Putamen (tissue), 1 donor: ENCODE results near the gene OGFOD2.
"Not testable (repeated sequence)": the region's sequence is repeated elsewhere in the genome, so short reads cannot be mapped to it uniquely, and the experiment has no call there.

Experiments
- DNase-seq: peaks from one replicate; pipeline ENCODE4 v3.0.0-alpha.2; 2016; ENCODE audit warnings: low spot score

OGFOD2 gene

GRCh38 chr12:122974892-122975789, at the start of gene OGFOD2:
TSS of gene OGFOD2 (plus strand) at chr12:122975244. CDS start at chr12:122975252, 8 bp downstream.
- DNase-seq, result peak; percentile 89

GRCh38 chr12:122927756-122928403, 47.2 kb upstream of the OGFOD2 start:
- DNase-seq, result no peak

GRCh38 chr12:122928404-122929147, 46.5 kb upstream of the OGFOD2 start:
- no peak for DNase-seq

DNA sequence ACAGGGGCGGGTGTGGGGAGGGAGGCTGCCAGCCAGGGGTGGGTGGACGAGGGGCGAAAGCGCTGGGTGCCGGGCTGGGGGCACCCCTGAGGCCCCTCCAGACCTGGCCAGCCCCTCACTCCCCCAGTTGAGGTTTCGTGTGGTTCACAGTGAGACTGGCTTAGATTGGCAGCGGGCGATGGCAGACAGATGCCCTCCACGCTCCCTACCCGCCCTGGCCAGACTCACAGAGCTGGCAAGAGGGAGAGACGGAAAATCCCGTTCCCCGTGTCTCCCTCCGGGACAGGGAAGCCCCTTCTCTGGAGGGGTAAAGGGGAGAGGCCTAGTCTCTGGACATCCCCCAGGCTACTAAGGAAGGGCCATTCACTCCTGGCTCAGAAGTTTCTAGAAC, 45.9 kb upstream of the OGFOD2 start:
- no peak for DNase-seq

GRCh38 chr12:122929812-122930211, 45.2 kb upstream of the OGFOD2 start:
- DNase-seq, result no peak

DNA sequence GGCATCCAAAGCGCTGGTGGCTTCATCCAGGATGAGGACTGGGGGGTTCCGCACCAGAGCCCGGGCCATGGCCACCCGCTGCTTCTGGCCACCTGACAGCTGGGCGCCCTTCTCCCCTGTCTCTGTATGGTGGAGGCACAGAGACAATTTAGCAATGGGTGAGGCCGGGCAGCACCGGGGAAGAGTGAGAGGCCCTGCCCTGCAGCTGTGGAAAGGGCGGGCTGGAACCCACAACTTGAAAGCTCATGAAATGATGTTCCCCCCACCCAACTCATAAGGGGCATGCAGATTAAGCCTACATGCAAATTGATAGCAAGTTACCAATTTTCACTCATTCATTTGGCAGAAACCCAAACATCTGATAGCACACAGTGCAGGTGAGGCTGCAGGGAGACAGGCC, 42.8 kb upstream of the OGFOD2 start:
- no peak for DNase-seq

DNA sequence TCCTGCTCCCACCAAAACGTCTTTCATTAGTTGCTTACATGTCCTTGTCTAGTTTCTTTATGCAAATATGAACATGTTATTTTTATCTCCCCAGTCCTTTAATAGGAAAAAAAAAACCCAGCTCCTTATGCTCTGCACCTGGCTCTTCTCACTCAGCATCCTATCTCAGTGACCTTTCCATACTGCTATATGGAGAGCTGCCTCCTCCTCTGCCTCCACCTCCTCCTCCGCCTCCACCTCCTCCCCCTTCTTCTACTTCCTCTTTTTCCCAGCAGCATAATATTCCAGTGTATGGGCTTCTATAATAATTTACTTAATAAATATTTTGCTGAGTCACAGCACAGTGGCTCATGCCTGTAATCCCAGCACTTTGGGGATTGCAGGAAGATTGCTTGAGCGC, 40.3 kb upstream of the OGFOD2 start:
- no peak for DNase-seq

DNA sequence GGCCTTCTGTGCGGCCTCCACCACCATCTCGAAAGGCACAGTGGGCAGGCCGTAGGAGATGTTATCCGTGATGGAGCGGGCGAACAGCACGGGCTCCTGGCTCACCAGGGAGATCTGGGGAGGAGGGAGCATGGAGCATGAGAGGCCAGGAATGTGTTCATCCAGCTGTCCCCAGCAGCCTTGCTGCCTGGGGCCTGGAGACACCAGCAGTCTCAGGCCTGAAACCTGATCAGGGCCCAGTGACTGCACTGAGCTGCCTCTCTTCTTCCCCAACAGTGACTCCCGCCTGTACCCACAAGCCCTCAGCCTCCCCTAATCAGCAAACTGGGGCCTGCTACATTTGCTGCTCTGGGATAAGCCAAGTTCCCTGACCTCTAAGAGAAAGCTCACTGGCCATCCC, 39.7 kb upstream of the OGFOD2 start:
- no peak for DNase-seq

DNA sequence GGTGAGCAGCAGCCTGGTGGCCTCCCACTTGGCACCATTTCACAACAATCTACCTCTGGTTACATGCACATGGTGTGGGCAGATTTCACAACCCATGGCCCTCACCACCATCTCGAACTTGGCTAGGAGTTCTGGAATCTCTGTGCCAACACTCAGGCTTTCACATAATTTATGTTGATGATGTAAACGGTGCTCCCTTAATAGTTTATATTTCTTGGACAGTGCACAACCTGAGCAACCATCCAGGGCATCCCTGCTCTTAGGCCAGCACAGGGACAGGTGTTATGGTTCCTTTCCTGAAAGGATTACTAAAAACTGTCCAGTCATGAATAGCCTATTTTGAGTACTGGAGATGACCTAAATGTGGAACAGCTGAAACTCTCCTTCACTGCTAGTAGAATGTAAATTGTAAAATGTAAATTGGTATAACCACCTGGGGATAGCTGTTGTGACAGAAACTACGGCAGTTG, 37.4 kb upstream of the OGFOD2 start:
- DNase-seq, result no peak

DNA sequence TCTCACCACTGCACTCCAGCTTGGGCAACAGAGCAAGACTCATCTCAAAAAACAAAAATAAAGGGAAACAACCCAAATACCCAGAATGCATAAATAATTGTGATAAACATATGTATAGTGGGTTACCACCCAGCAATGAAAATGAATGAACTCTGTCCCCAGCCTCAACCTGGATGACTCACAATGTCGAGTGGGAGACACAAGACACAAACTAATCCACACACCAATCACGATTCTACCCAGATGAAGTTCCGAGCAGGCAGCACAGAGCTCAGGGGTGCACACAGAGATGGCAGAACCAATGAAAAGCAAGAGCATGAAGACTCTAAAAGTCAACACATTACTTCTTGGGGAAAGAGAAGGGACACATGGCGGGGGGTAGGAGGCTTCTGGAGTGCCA, 35.9 kb upstream of the OGFOD2 start:
- DNase-seq, result no peak

GRCh38 chr12:122941351-122941750, 33.7 kb upstream of the OGFOD2 start:
- DNase-seq, result not testable (repeated sequence)

DNA sequence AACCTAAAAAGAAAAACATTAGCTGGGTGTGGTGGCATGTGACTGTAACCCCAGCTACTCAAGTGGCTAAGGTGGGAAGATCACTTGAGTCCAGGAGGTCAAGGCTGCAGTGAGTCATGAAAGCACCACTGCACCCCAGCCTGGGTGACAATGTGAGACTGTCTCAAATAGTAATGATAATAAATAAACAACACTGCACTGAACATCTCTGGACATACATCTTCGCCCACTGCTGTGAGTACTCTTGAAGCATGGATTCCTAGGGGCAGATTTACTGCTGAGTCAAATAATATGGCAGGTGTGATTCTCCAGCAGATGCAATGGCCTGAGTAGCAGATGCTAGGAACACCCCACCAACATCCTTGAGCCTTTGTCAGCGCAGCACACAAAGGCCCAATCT, 32.4 kb upstream of the OGFOD2 start:
- DNase-seq, result no peak

GRCh38 chr12:122943196-122943595, 31.8 kb upstream of the OGFOD2 start:
- DNase-seq, result no peak

DNA sequence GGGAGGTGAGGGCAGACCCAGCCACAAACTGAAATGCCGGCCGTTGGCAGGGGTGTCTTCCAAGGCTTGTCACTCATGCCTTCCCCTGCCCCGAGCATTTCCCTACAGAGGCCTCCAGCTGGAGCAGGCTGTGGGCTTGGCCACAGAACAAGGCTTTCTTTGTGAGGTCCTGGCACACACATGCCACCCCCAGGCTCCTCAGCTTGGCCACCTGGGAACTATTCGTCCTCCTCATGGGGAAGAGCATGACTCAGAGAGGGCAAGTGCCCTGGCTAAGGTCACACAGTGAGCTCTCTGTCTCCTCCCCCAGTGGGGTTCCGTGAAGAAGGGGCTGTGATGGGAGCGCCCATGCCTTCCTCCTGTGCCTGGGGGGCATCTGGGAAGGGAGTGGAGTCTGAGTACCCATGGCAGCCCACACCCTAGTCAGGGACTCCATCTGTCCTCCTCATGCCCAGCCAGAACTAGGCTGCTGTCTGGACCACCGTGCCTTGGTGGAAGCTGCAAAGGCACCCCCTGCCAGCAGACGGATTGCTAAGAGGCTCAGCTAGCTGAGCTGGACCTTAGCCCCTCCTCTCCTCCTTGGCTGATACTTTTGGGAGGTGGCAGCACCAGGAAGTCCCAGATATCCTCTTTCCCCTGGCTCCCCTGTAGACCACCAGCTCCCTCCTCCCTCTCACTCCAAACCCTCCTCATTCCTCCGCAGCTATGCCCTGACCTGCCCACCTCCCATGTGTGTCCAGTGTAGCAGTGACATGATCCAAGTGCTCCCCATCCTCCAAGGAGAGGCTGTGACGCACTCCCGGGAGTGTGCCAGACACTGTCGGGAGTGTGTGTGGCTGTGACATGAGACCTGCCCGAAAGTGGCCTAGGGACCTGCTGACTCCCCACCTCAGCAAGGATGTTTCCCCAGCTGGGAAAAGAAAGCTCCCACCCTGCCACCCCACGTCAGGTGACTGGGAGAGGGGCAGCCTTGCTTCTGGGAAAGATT, 30.1 kb upstream of the OGFOD2 start:
- DNase-seq, result peak; percentile 83

GRCh38 chr12:122946690-122947341, 28.2 kb upstream of the OGFOD2 start:
- DNase-seq, result no peak

- DNase-seq, result no peak
These were observed 27.7 kb upstream of the OGFOD2 start for GRCh38 chr12:122947352-122947792.

DNA sequence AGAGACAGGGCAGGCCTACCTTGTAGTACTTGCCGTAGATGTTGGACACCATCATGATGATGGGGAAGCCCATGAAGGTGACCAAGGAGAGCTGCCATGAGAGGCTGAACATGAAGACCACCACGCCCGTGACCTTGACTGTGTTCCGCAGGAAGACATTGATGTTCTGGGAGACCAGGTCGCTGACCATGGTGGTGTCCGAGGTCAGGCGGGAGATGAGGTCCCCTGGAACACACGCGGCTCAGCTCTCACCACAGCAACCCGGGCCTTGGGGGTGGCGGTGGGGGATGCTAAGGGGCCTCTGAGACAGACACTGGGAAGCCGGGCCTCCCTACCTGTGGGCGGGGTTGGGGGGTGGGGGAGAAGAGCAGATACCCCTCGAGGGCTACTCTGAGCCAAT, 26.4 kb upstream of the OGFOD2 start:
- no peak for DNase-seq

DNA sequence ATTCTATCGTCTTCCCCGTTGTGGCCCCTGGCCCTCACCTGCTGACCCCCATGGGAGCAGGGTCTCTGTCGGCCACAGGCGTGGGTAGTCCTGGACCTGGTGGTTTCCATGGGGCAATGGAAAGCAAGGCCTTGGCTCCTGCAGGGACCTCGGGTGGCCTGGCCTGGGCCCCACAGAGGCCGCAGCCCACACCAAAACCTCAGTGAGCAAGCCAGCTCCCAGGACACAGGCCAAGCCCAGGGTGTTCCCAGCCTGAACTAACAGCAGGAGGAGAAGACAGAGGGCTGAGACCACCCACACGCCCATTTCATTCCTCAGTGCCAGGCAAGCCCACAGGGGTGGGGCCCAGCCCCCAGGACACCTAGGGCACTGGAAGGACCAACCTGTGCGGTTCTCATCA, 25.6 kb upstream of the OGFOD2 start:
- DNase-seq, result no peak

- no peak for DNase-seq
These were observed 25.0 kb upstream of the OGFOD2 start for GRCh38 chr12:122949816-122950675.

- DNase-seq, result no peak
These were observed 23.6 kb upstream of the OGFOD2 start for GRCh38 chr12:122951406-122951805.
